CD4-positive, alpha-beta T cell (primary cell): ENCODE results near the gene SPACA9. TPM values are rescaled to one million over a fixed set of nuclear protein-coding genes. Genes with fewer than 3 reads are reported as not detected.

Source experiments
- ATAC-seq: fragments of 200-7000 bp; cut with Tn5 transposase; one replicate; pipeline ENCODE4 v1.10.0; 2022; ENCODE audit warnings: mild to moderate bottlenecking; ENCODE audit not compliant: poor library complexity
- CTCF ChIA-PET: fragments of 350-600 bp; sonication (Branson Sonifier 250); formaldehyde crosslinking; loops from one replicate; lab custom pipeline; 2021; ENCODE audit warnings: antibody characterized with exemption, inconsistent platforms; lab: Charles Lee
- POLR2A ChIA-PET: fragments of 350-600 bp; sonication (Branson Sonifier 250); formaldehyde crosslinking; loops from one replicate; lab custom pipeline; 2021; ENCODE audit warnings: antibody characterized with exemption, inconsistent platforms; lab: Charles Lee
- DNase-seq, 14 experiments: peaks; one replicate each; pipeline ENCODE4 v3.0.0-alpha.2; 2013 to 2020; ENCODE audit warnings: mixed read lengths in 2 of 14
- H3K27ac ChIP-seq, 2 donors: one replicate each; pipeline versions ENCODE4 v1.5.1 to v1.7.0; 2013; ENCODE audit warnings: low read length in 2 of 2, low read depth in 1 of 2, mild to moderate bottlenecking in 1 of 2
- H3K27me3 ChIP-seq, 2 experiments: 1 replicate in 1 of 2; 2 replicates in 1 of 2; pipeline versions ENCODE4 v1.6.1 to v1.7.0; 2013; ENCODE audit warnings: low read length in 2 of 2, control low read depth in 1 of 2, mild to moderate bottlenecking in 1 of 2, moderate library complexity in 1 of 2; ENCODE audit not compliant: insufficient read depth in 2 of 2, control insufficient read depth in 1 of 2
- H3K36me3 ChIP-seq: one replicate; pipeline ENCODE4 v1.6.1; 2013; ENCODE audit warnings: low read length, control low read depth; ENCODE audit not compliant: insufficient read depth
- H3K4me1 ChIP-seq: one replicate; pipeline ENCODE4 v1.6.1; 2013; ENCODE audit warnings: low read length, control low read depth; ENCODE audit not compliant: insufficient read depth
- H3K4me3 ChIP-seq: one replicate; pipeline ENCODE4 v1.5.1; 2013; ENCODE audit warnings: mild to moderate bottlenecking, low read length, moderate library complexity
- H3K9me3 ChIP-seq, 2 experiments: 1 replicate in 1 of 2; 2 replicates in 1 of 2; pipeline versions ENCODE4 v1.6.1 to v1.7.0; 2013; ENCODE audit warnings: low read length in 2 of 2, mild to moderate bottlenecking in 2 of 2, control low read depth in 1 of 2, moderate library complexity in 1 of 2; ENCODE audit not compliant: control insufficient read depth in 1 of 2, insufficient read depth in 1 of 2
- H3K27ac Mint-ChIP-seq: one replicate; pipeline ENCODE4 v1.8.0; 2020; ENCODE audit warnings: mixed read lengths
- H3K27me3 Mint-ChIP-seq: one replicate; pipeline ENCODE4 v1.8.0; 2021; ENCODE audit warnings: mixed read lengths
- H3K36me3 Mint-ChIP-seq: one replicate; pipeline ENCODE4 v1.8.0; 2021; ENCODE audit warnings: low read depth, mixed read lengths
- H3K4me1 Mint-ChIP-seq: one replicate; pipeline ENCODE4 v1.8.0; 2021; ENCODE audit warnings: low read depth, mixed read lengths
- H3K4me3 Mint-ChIP-seq: one replicate; pipeline ENCODE4 v1.8.0; 2020; ENCODE audit warnings: mild to moderate bottlenecking, mixed read lengths
- H3K9me3 Mint-ChIP-seq: one replicate; pipeline ENCODE4 v1.8.0; 2020; ENCODE audit warnings: mixed read lengths
- CTCF ChIP-seq: fragments of 200-600 bp; IDR thresholded peaks from one replicate; pipeline ENCODE4 v1.8.0; 2022; ENCODE audit warnings: antibody characterized with exemption, mild to moderate bottlenecking
- intact Hi-C, 2 experiments: fragments of 100-400 bp; cut with DNase I in 1 of 2; cut with micrococcal nuclease in 1 of 2; formaldehyde crosslinking; loops; one replicate each; pipeline versions ENCODE4 v1.15.1 to v1.9.0; 2023 to 2025; cut with DNase I, micrococcal nuclease
- total RNA-seq, 174 experiments: library from RNA in 2 of 174; stranded (reverse) in 2 of 174; gene quantifications; one replicate each; pipeline ENCODE4 v1.2.3 and lab custom pipeline; 2021 to 2026

Gene SPACA9
- total RNA-seq, 2 experiments from 2014 or later, result 0.52 to 0.92 TPM

- Histone ChIP-seq H3K27me3 (no peaks in the 10 kb centered on the region), H3K4me3 (no peak overlapping the region), H3K4me1 (no peaks in the 10 kb centered on the region), H3K9me3 (no peaks in the 10 kb centered on the region), H3K27ac (no peak overlapping the region), H3K36me3 (peaks cover 91% of the 10 kb centered on the region)
- DNase-seq (no peak), ATAC-seq (no peak)
- Mint-ChIP-seq H3K36me3 (peaks cover 95% of the 10 kb centered on the region), H3K27ac (no peak overlapping the region), H3K9me3 (no peaks in the 10 kb centered on the region), H3K27me3 (no peaks in the 10 kb centered on the region), H3K4me3 (no peak overlapping the region), H3K4me1 (no peaks in the 10 kb centered on the region)
- CTCF ChIA-PET, result interaction anchor here (0.9 to 1.1 kb wide), 2 partner anchors 11 to 98 kb away, joined by 3 read pairs; no protein-coding TSS in a partner anchor
- POLR2A ChIA-PET, result no interaction called here
- TF ChIP-seq CTCF, result no peak
- intact Hi-C loops, result loop anchor here in 1 of 2 experiments (5.0 kb wide), 1 partner anchor 49 kb away; no protein-coding TSS in a partner anchor
Observed at GRCh38 chr9:132923346-132923902, 44.7 kb downstream of the SPACA9 start.

GRCh38 chr9:132927704-132928103 is 49.0 kb downstream of the SPACA9 start:
- Histone ChIP-seq H3K4me3 (no peak overlapping the region), H3K4me1 (no peaks in the 10 kb centered on the region), H3K27ac (no peak overlapping the region), H3K9me3 (no peaks in the 10 kb centered on the region), H3K36me3 (peaks cover 74% of the 10 kb centered on the region), H3K27me3 (no peaks in the 10 kb centered on the region)
- DNase-seq, result no peak
- intact Hi-C loops, result no loop called here
- Mint-ChIP-seq H3K27me3 (no peaks in the 10 kb centered on the region), H3K4me3 (no peak overlapping the region), H3K4me1 (peaks cover 8% of the 10 kb centered on the region), H3K27ac (no peak overlapping the region), H3K36me3 (peaks cover 95% of the 10 kb centered on the region), H3K9me3 (no peaks in the 10 kb centered on the region)
- TF ChIP-seq CTCF, result no peak
- CTCF ChIA-PET, result interaction anchor here (0.8 kb wide), 1 partner anchor 25 kb away, joined by 6 read pairs; no protein-coding TSS in a partner anchor
- ATAC-seq, result no peak
- POLR2A ChIA-PET, result interaction anchor here (2.2 kb wide), 1 partner anchor 17 kb away, joined by 7 read pairs; the partner anchor contains the start of gene TSC1

- H3K9me3 ChIP-seq, result no peaks in the 10 kb centered on the region
- H3K27me3 ChIP-seq, result no peaks in the 10 kb centered on the region
- H3K27ac Mint-ChIP-seq, result no peak overlapping the region
- POLR2A ChIA-PET, result no interaction called here
- H3K36me3 ChIP-seq, result peaks cover 60% of the 10 kb centered on the region
- intact Hi-C loops, result no loop called here
- no peak for DNase-seq
- ATAC-seq, result no peak
- H3K27ac ChIP-seq, result no peak overlapping the region
- TF ChIP-seq CTCF, result no peak
- H3K4me3 Mint-ChIP-seq, result no peak overlapping the region
- H3K27me3 Mint-ChIP-seq, result no peaks in the 10 kb centered on the region
- no peaks in the 10 kb centered on the region for H3K9me3 Mint-ChIP-seq
- CTCF ChIA-PET, result no interaction called here
- peaks cover 85% of the 10 kb centered on the region for H3K36me3 Mint-ChIP-seq
- H3K4me1 Mint-ChIP-seq, result peaks cover 9% of the 10 kb centered on the region
- H3K4me3 ChIP-seq, result no peak overlapping the region
- no peaks in the 10 kb centered on the region for H3K4me1 ChIP-seq
Observed at GRCh38 chr9:132931178-132931735, 52.6 kb downstream of the SPACA9 start.
